K562 (cell line): Measurements from ENCODE around the gene FCRL6. TPM values are rescaled to one million over a fixed set of nuclear protein-coding genes. Genes with fewer than 3 reads are reported as not detected.

ENCODE experiments used
- ATAC-seq: fragments of 200-7000 bp; cut with Tn5 transposase; 3 replicates; pipeline ENCODE4 v1.9.1; 2020; ENCODE audit warnings: moderate library complexity
- BruUV-seq: library from RNA; stranded (reverse); fragments of 400-500 nt; replicated peaks from 2 replicates; lab custom pipeline; 2021; lab: Mats Ljungman, UMichigan
- CTCF ChIA-PET: fragments of 300-600 bp; formaldehyde crosslinking; extraction: SDS; loops from one replicate; lab custom pipeline; 2021; ENCODE audit warnings: low intra/inter-chr PET ratio; lab: Yijun Ruan, JAX
- POLR2A ChIA-PET: fragments of 300-600, 350-650 bp; sonication (Branson Sonifier 250); formaldehyde crosslinking; extraction: SDS; loops from one replicate; lab custom pipeline; 2021; ENCODE audit warnings: antibody characterized with exemption, inconsistent platforms; lab: Yijun Ruan, JAX
- DNase-seq, 4 experiments: peaks; one replicate each; pipeline versions ENCODE4 v3.0.0 to v3.0.0-alpha.2; 2011 to 2018; ENCODE audit warnings: low spot score in 3 of 4, mixed read lengths in 3 of 4; ENCODE audit errors: extremely low read depth in 1 of 4
- FAIRE-seq: peaks from 2 replicates; lab custom pipeline; 2011; peaks lifted over from hg19 to GRCh38; lab: Jason Lieb, UNC
- H2AFZ ChIP-seq: 2 replicates; pipeline ENCODE4 v1.6.0; 2011; ENCODE audit warnings: low read depth, low read length, control low read depth, inconsistent platforms
- H3K27ac ChIP-seq: fragments of 200-600 bp; 3 replicates; pipeline ENCODE4 v1.8.0; 2011; ENCODE audit warnings: low read depth, mild to moderate bottlenecking, control low read depth, inconsistent platforms, low read length, moderate library complexity, mixed read lengths; ENCODE audit errors: extremely low read depth
- H3K27me3 ChIP-seq, 2 experiments: fragments of 300-600 bp in 1 of 2; 2 replicates in 1 of 2; 3 replicates in 1 of 2; pipeline versions ENCODE4 v1.6.0 to v1.8.0; 2011; ENCODE audit warnings: inconsistent platforms in 2 of 2, low read length in 2 of 2, mild to moderate bottlenecking in 1 of 2, mixed read lengths in 1 of 2, moderate library complexity in 1 of 2; ENCODE audit not compliant: control insufficient read depth in 2 of 2, insufficient read depth in 2 of 2
- H3K36me3 ChIP-seq: fragments of 300-600 bp; 3 replicates; pipeline ENCODE4 v1.8.0; 2011; ENCODE audit warnings: mild to moderate bottlenecking, low read length, inconsistent platforms; ENCODE audit not compliant: control insufficient read depth, insufficient read depth
- H3K4me1 ChIP-seq, 2 experiments: fragments of 200-600 bp in 1 of 2; replicated peaks in 1 of 2; 2 replicates in 1 of 2; 3 replicates in 1 of 2; pipeline versions ENCODE4 v1.5.1 to v1.8.0; 2011; ENCODE audit warnings: inconsistent platforms in 2 of 2, low read length in 2 of 2, mild to moderate bottlenecking in 1 of 2, mixed read lengths in 1 of 2, moderate library complexity in 1 of 2; ENCODE audit not compliant: control insufficient read depth in 2 of 2, insufficient read depth in 2 of 2
- H3K4me2 ChIP-seq: 2 replicates; pipeline ENCODE4 v1.6.1; 2011; ENCODE audit warnings: low read length, control low read depth, inconsistent platforms, mixed read lengths; ENCODE audit not compliant: insufficient read depth
- H3K4me3 ChIP-seq: fragments of 200-600 bp; sonication (generic), shearing (Covaris generic); 2 replicates; pipeline ENCODE4 v1.5.1; 2016; ENCODE audit warnings: control low read depth, inconsistent platforms
- H3K79me2 ChIP-seq: fragments of 200-600 bp; 3 replicates; pipeline ENCODE4 v1.8.0; 2011; ENCODE audit warnings: low read length, inconsistent platforms; ENCODE audit not compliant: control insufficient read depth, insufficient read depth
- H3K9ac ChIP-seq, 2 experiments: 2 replicates each; pipeline versions ENCODE4 v1.6.0 to v1.6.1; 2011; ENCODE audit warnings: low read depth in 2 of 2, low read length in 2 of 2, control low read depth in 1 of 2, inconsistent platforms in 1 of 2, mild to moderate bottlenecking in 1 of 2, mixed read lengths in 1 of 2; ENCODE audit not compliant: insufficient read depth in 1 of 2
- H3K9me1 ChIP-seq: one replicate; pipeline ENCODE4 v1.6.0; 2011; ENCODE audit warnings: inconsistent platforms, mild to moderate bottlenecking, low read length, moderate library complexity; ENCODE audit not compliant: control insufficient read depth, insufficient read depth
- H3K9me3 ChIP-seq: replicated peaks from 2 replicates; pipeline ENCODE4 v1.5.1; 2011; ENCODE audit warnings: low read depth, low read length, inconsistent platforms; ENCODE audit not compliant: control insufficient read depth, insufficient read depth
- H4K20me1 ChIP-seq: replicated peaks from 2 replicates; pipeline ENCODE4 v1.6.1; 2011; ENCODE audit warnings: low read length, inconsistent platforms, mixed read lengths; ENCODE audit not compliant: control insufficient read depth, insufficient read depth
- C11orf30 ChIP-seq: fragments of 450-650 bp; IDR thresholded peaks from 2 replicates; pipeline ENCODE4 v1.6.1; 2016; ENCODE audit warnings: low read depth, mild to moderate bottlenecking
- CUX1 ChIP-seq: fragments of 200-800 bp; sonication (Bioruptor generic); IDR thresholded peaks from 2 replicates; pipeline ENCODE4 v1.6.1; 2016; ENCODE audit warnings: missing genetic modification characterization, missing compliant biosample characterization
- POLR3A ChIP-seq: IDR thresholded peaks from 2 replicates; pipeline ENCODE4 v1.6.1; 2011; ENCODE audit warnings: borderline replicate concordance, mild to moderate bottlenecking, moderate library complexity; ENCODE audit not compliant: insufficient read length, insufficient read depth; ENCODE audit errors: extremely low read depth
- SNIP1 ChIP-seq: fragments of 450-650 bp; IDR thresholded peaks from 2 replicates; pipeline ENCODE4 v1.7.1; 2017; ENCODE audit warnings: low read depth, mild to moderate bottlenecking
- SRSF9 ChIP-seq: fragments of 200-400 bp; formaldehyde crosslinking; IDR thresholded peaks from 2 replicates; pipeline ENCODE4 v1.6.1; 2017; ENCODE audit warnings: low read depth, low read length, borderline replicate concordance
- TFAM ChIP-seq: fragments of 250-450 bp; sonication (Bioruptor Pico); conservative IDR thresholded peaks from 2 replicates; pipeline ENCODE4 v1.5.0; 2021; ENCODE audit warnings: mild to moderate bottlenecking, moderate library complexity
- ZNF436 ChIP-seq: fragments of 250-450, 450-650 bp; sonication (Bioruptor Pico); formaldehyde crosslinking; IDR thresholded peaks from 2 replicates; pipeline ENCODE4 v1.7.0; 2020; ENCODE audit warnings: mild to moderate bottlenecking
- WGBS: fragments of 100-300 bp; shearing (Covaris generic); methylation state at CpG from one replicate; pipeline ENCODE4 v1.1.6; 2016; ENCODE audit warnings: low coverage, mixed read lengths; ENCODE audit not compliant: insufficient coverage; ENCODE audit errors: missing lambda C conversion rate; 5-methylcytosine and 5-hydroxymethylcytosine counted together
- in situ Hi-C: fragments of 300-500 bp; cut with MboI; formaldehyde crosslinking; loops from 4 replicates; pipeline ENCODE4 v1.15.0; 2018; ENCODE audit warnings: inconsistent platforms, mixed read lengths
- intact Hi-C: fragments of 100-400 bp; cut with micrococcal nuclease; formaldehyde crosslinking; loops from 2 replicates; pipeline ENCODE4 v1.14.2; 2022
- polyA plus RNA-seq, 8 experiments: library from polyadenylated mRNA; depleted of rRNA in 4 of 8; stranded (reverse) in 5 of 8; unstranded in 3 of 8; fragments of >200 nt; fragmentation: Nextera tagmentation in 2 of 8; fragmentation: Illumina TruSeq in 1 of 8; extraction: Ambion mirVana in 2 of 8; extraction: Trizol in 1 of 8; gene quantifications; 2 replicates each; pipeline versions ENCODE4 v1.2.1 to v1.2.3, GENCODE V29; 2011 to 2014; ENCODE audit warnings: inconsistent platforms in 1 of 8, missing spikeins in 1 of 8
- total RNA-seq, 7 experiments: library from RNA; depleted of rRNA in 6 of 7; stranded (reverse); fragments of >200 nt in 6 of 7; fragmentation: Illumina TruSeq in 2 of 7; extraction: Trizol in 2 of 7; gene quantifications; 2 replicates each; pipeline versions ENCODE4 v1.2.1 to v1.2.3, GENCODE V29; 2011 to 2021; ENCODE audit warnings: low replicate concordance in 1 of 7

FCRL6 gene
- total and polyA plus RNA-seq, 9 of the 15 experiments (the other 6 are each of a cell fraction or from before 2014, with no cell fraction given) = not detected

- ATAC-seq = no peak
- no TSS peak for BruUV-seq
- Histone ChIP-seq H2AFZ (no peak overlapping the region), H3K9me3 (no peaks in the 10 kb centered on the region), H3K4me1 (peaks cover 0 to under 1% of the 10 kb centered on the region in 2 experiments; a peak in 1 of 5 replicates), H4K20me1 (no peaks in the 10 kb centered on the region), H3K4me3 (no peak overlapping the region), H3K36me3 (no peaks in the 10 kb centered on the region), H3K9me1 (no peaks in the 10 kb centered on the region), H3K4me2 (no peak overlapping the region), H3K27ac (no peak overlapping the region), H3K27me3 (peaks cover 11 to 70% of the 10 kb centered on the region in 2 experiments; a peak in 4 of 5 replicates), H3K9ac (no peak overlapping the region), H3K79me2 (no peaks in the 10 kb centered on the region)
- intact Hi-C loops (no loop called here), in situ Hi-C loops (no loop called here)
- WGBS = 0% methylated on average over 7 of the region's 7 CpGs
- no peak for DNase-seq
- ChIA-PET POLR2A (no interaction called here), CTCF (no interaction called here)
- TF ChIP-seq CUX1 (CRISPR knock-in tag) = no peak
- TF ChIP-seq SNIP1 = no peak
- no peak for TF ChIP-seq ZNF436
- TF ChIP-seq SRSF9 = no peak
- no peak for TF ChIP-seq POLR3A
- TF ChIP-seq TFAM (CRISPR knock-in tag) = no peak
- no peak for TF ChIP-seq C11orf30
- FAIRE-seq = no peak
Measured at GRCh38 chr1:159823406-159823805, 21.2 kb downstream of the FCRL6 start.
